ENCODE data around the gene LBHD2. TPM values are rescaled to one million over a fixed set of nuclear protein-coding genes. Genes with fewer than 3 reads are reported as not detected.

The LBHD2 gene
- total and polyA plus RNA-seq, 11 donors = 0.19 TPM; not detected in 10

DNA sequence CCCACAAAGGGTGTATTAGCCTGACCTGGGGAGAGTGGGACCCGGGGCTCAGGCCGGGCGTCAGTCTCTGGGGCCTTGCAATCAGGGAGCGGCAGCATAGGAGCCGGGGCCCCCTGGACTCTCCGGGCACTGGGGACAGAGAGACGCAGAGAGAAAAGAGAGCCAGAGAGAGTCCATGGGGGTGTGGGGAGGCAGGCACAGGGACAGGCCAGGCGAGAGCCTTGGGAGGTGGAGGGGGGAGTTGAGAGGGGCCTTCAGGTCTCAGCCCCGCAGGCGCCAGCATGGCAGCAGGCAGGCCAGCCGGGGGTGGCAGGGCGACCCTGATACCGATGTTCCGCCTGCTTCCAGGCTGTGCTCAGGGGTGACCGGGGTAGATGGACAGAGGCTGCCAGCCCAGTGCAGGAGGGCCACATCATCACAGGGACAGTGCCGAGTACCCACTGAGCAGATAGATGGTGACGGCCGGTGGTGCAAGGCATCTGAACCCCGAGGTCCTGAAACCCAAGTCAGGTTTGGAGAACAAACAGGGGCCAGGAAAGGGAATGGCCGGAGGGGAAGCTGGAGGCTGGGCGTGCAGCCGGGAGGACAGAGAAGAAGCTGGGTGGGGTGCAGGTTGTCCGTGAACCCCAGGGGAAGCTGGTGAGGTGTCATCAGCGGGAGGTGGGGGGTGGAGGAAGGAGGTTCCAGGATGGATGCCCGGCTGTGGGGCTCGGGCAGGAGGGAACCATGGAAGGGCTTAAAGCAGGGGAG lies 13.4 kb downstream of the LBHD2 start:
- 81 to 88% (median 83%) methylated on average over 26 of the region's 26 CpGs for WGBS, 4 donors
- Histone ChIP-seq H3K4me3 (no peak overlapping the region), H3K36me3 (no peaks in the 10 kb centered on the region), H3K27me3 (peaks cover 0 to 41% (median 19%) of the 10 kb centered on the region in 9 donors), H3K27ac (no peak overlapping the region), H3K4me1 (peaks cover 0 to 20% (median 5%) of the 10 kb centered on the region in 12 donors), H3K9me3 (no peaks in the 10 kb centered on the region)
- intact Hi-C loops (cut with DNase I) = loop anchor here in 2 of 10 donors (10.0 kb wide), 1 partner anchor 403 kb away; no protein-coding TSS in a partner anchor
- DNase-seq (peak in 2 of 5 donors; percentile 4 to 54), ATAC-seq (no peak)
- no peak for TF ChIP-seq POLR2A (IDR thresholded peaks at IDR 0.05)
- TF ChIP-seq, protein P1, sequence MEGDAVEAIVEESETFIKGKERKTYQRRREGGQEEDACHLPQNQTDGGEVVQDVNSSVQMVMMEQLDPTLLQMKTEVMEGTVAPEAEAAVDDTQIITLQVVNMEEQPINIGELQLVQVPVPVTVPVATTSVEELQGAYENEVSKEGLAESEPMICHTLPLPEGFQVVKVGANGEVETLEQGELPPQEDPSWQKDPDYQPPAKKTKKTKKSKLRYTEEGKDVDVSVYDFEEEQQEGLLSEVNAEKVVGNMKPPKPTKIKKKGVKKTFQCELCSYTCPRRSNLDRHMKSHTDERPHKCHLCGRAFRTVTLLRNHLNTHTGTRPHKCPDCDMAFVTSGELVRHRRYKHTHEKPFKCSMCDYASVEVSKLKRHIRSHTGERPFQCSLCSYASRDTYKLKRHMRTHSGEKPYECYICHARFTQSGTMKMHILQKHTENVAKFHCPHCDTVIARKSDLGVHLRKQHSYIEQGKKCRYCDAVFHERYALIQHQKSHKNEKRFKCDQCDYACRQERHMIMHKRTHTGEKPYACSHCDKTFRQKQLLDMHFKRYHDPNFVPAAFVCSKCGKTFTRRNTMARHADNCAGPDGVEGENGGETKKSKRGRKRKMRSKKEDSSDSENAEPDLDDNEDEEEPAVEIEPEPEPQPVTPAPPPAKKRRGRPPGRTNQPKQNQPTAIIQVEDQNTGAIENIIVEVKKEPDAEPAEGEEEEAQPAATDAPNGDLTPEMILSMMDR (IDR thresholded peaks at IDR 0.05) = no peak

DNA sequence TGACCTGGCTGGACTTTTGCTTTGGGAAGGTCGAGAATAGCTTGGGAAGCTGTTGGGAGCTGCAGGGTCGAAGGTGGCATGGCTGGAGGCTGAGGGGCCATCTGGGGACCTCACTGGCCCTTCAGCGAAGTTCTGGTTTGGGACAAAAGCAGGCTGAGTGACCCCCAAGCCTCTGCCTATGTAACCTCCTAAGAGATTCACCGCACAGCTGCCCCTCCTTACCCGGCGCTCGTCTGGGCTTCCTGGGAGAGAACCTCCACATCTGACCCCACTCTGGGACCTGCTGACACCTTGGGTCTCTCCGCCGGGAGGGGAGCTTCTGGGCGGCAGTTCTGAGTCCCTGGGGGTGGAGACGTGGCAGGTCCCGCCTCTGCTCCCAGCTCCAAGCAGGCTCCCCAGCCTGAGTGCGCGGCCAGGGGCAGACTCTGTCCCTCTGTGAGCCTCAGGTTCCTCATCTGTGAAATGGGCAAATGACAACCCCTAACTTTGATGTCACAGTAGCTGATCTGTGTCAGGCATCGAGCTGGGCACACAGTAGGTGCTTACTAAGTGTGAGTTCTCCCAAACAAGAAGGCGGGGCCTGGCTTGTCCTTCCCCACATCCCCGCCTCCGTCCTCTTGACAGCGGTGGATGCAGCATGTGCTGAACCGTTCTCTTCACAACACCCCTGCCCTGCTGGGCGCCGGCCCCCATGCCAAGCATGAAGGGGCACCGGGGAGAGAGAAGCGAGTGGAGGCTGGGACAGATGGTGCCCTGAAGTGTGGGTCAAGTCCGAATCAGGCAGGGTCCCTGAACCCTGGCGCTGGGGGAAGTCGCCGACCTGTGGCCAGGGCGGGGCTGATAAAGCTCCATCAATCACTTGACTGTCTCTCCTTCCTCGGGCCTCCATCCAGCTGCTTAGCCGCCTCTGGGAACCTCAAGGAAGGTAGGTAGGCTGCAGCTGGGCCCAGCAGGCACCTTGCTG lies 14.3 kb downstream of the LBHD2 start:
- TF ChIP-seq, protein P1 (IDR thresholded peaks at IDR 0.05) = no peak
- no peak for TF ChIP-seq POLR2A (IDR thresholded peaks at IDR 0.05)
- DNase-seq (peak in 2 of 5 donors; percentile 3 to 60), ATAC-seq (no peak)
- no peaks in the 10 kb centered on the region for H3K36me3 ChIP-seq
- intact Hi-C loops (cut with DNase I) = loop anchor here in 2 of 10 donors (10.0 kb wide), 1 partner anchor 403 kb away; no protein-coding TSS in a partner anchor
- no peaks in the 10 kb centered on the region for H3K9me3 ChIP-seq
- H3K4me1 ChIP-seq = peaks cover 0 to 29% (median 10%) of the 10 kb centered on the region in 12 donors
- H3K4me3 ChIP-seq = no peak overlapping the region
- H3K27me3 ChIP-seq = peaks cover 6 to 50% (median 28%) of the 10 kb centered on the region in 9 donors
- no peak overlapping the region for H3K27ac ChIP-seq
- 77 to 81% (median 79%) methylated on average over 30 to 31 of the region's 31 CpGs for WGBS, 4 donors

DNA sequence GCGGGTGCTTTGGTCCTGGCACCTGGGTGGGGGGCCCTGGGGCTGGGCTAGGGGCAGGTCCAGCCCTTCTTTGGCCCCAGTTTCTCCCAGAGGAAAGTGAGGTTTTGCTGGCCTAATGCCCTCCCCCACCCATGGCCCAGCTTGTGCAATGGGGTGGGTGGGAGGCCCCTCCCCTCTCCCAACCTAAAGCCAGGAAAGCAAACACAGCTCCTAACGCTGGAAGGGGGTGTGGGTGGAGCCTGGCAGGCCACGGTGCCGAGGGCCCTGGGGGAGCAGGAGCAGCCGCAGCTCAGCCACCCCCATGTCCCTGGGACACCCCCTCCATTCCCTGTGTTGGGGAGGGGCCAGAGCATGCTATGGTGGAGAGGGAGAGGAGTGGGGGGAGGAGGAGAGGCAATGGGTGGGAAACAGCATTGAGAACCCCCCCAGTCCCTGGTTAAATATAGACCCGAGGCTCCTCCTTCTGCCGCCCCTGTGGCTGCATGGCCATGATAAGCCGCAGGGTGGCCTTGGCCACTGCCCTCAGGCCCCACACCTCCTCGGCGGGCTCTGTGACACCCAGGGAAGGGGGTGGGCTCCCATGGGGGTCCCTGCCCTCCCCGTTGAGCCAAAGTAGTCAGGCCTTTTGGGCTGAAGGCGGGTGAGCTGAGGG lies 15.2 kb downstream of the LBHD2 start:
- 51 to 83% (median 65%) methylated on average over 4 to 12 of the region's 12 CpGs for WGBS, 4 donors
- DNase-seq = peak in 2 of 5 donors; percentile 5 to 52
- H3K4me3 ChIP-seq = no peak overlapping the region
- H3K27me3 ChIP-seq = peaks cover 12 to 59% (median 37%) of the 10 kb centered on the region in 9 donors
- no peaks in the 10 kb centered on the region for H3K9me3 ChIP-seq
- H3K27ac ChIP-seq = no peak overlapping the region
- ATAC-seq = no peak
- TF ChIP-seq POLR2A (IDR thresholded peaks at IDR 0.05) = no peak
- TF ChIP-seq, protein P1 (IDR thresholded peaks at IDR 0.05) = no peak
- intact Hi-C loops (cut with DNase I) = loop anchor here in 2 of 10 donors (10.0 kb wide), 1 partner anchor 404 kb away; no protein-coding TSS in a partner anchor
- H3K4me1 ChIP-seq = peaks cover 0 to 32% (median 16%) of the 10 kb centered on the region in 12 donors
- H3K36me3 ChIP-seq = no peaks in the 10 kb centered on the region
